Brain microvascular endothelial cell (primary cell): ENCODE measurements around the gene HHIP.
"Not testable (repeated sequence)": the region's sequence is repeated elsewhere in the genome, so short reads cannot be mapped to it uniquely, and the experiment has no call there.

Experiments
- DNase-seq: peaks from one replicate; pipeline ENCODE4 v3.0.0-alpha.2; 2020
- H3K27ac ChIP-seq: fragments of 250-450 bp; sonication (Bioruptor Pico); 2 replicates; pipeline ENCODE4 v1.5.1; 2020; ENCODE audit warnings: mild to moderate bottlenecking, moderate library complexity
- H3K27me3 ChIP-seq: fragments of 250-450 bp; sonication (Bioruptor Pico); replicated peaks from 2 replicates; pipeline ENCODE4 v1.5.1; 2020; ENCODE audit warnings: mild to moderate bottlenecking
- H3K36me3 ChIP-seq: fragments of 250-450 bp; sonication (Bioruptor Pico); replicated peaks from 2 replicates; pipeline ENCODE4 v1.5.1; 2020; ENCODE audit warnings: mild to moderate bottlenecking
- H3K4me3 ChIP-seq: 2 replicates; pipeline ENCODE4 v1.5.1; 2011; ENCODE audit warnings: low read depth, mild to moderate bottlenecking, control low read depth, low read length, moderate library complexity
- in situ Hi-C: cut with HindIII; loops from 2 replicates; pipeline ENCODE4 v1.10.0; 2017; ENCODE audit warnings: low sequenced_read_pairs, low pct_ligation_motif_present
- TF ChIP-seq, protein P1 (sequence below): IDR thresholded peaks from 2 replicates; pipeline ENCODE4 v1.5.1; 2011; ENCODE audit warnings: low read depth, mild to moderate bottlenecking, moderate library complexity, low read length, control low read depth, inconsistent platforms; ENCODE audit errors: missing control alignments

The HHIP gene

DNA sequence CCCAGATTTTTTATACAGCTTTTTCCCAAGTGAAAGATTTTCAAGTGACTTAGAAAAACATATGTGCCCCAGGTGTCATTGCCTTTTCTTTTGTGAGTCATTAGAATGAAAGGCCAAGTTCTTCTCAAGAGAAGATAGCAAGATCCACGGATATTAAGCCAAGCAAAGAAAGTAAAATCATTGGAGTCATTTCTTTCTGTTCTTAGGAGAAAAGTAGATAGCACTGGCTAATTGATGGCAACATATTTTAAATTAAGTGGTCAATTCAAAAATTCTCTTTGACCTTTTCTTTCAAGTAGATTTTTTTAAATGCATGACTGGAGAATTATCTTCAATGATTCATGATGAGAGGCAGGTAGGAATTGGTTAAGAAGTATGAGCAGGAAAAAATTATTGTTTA lies 94.4 kb downstream of the HHIP start:
- Histone ChIP-seq H3K36me3 (peaks cover 33% of the 10 kb centered on the region), H3K27me3 (no peaks in the 10 kb centered on the region), H3K4me3 (no peak overlapping the region), H3K27ac (no peak overlapping the region)
- in situ Hi-C loops: no loop called here
- TF ChIP-seq, protein P1, sequence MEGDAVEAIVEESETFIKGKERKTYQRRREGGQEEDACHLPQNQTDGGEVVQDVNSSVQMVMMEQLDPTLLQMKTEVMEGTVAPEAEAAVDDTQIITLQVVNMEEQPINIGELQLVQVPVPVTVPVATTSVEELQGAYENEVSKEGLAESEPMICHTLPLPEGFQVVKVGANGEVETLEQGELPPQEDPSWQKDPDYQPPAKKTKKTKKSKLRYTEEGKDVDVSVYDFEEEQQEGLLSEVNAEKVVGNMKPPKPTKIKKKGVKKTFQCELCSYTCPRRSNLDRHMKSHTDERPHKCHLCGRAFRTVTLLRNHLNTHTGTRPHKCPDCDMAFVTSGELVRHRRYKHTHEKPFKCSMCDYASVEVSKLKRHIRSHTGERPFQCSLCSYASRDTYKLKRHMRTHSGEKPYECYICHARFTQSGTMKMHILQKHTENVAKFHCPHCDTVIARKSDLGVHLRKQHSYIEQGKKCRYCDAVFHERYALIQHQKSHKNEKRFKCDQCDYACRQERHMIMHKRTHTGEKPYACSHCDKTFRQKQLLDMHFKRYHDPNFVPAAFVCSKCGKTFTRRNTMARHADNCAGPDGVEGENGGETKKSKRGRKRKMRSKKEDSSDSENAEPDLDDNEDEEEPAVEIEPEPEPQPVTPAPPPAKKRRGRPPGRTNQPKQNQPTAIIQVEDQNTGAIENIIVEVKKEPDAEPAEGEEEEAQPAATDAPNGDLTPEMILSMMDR: no peak
- no peak for DNase-seq

DNA sequence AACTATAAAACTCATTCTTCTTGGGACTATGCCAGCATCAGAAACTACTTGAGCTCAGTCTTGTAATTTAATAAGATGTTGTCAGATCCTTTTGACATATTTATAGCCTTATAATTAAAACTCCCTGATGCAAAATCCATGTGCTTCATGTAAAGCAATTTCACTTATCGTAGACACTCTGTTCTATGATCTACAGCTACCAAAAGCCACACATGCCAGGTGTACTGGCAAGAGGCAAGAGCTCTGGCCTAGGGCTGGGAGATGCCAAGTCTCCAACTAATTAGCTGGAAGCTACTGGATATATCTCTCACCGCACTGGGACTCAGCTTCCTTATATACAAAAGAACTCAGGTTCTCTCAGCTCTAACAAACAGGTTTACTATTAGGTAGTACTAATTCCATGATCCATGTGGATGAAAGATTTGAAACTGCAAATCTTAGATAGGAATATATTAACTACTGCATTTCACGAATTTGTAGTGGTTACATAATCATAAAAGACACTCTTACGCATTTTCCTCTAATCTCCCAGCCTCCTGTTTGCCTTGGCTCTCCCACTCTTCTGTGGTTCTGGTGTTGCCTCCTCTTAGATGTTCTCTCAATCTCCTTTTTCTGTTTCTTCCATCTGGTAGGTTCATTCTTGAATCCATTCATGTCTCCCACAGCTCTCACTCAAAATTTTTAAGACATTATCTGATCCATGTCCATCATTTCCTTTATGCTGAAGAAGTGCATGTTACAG lies 103.0 kb downstream of the HHIP start:
- Histone ChIP-seq H3K27me3 (no peaks in the 10 kb centered on the region), H3K4me3 (no peak overlapping the region), H3K27ac (no peak overlapping the region), H3K36me3 (peaks cover 4% of the 10 kb centered on the region)
- in situ Hi-C loops: no loop called here
- no peak for DNase-seq
- TF ChIP-seq, protein P1: no peak

DNA sequence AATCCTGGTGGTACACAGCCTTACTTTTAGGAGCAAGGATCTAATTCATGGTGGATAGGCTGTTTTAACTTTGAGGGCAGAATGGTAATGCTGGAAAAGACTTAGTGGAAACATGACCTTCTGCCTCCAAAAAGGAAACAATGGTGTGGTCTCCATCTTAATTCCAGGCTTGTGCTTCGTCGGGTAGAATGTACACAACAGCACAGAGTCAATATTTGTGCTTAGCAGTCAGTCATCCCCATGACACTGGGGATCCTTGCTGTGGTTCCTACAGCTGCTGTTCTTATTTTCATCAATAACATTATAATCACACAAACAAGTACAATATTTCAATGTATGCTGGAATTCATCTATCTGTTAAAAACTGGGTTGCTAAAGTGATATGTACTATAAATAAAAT lies 104.4 kb downstream of the HHIP start:
- Histone ChIP-seq H3K27me3 (no peaks in the 10 kb centered on the region), H3K27ac (no peak overlapping the region), H3K36me3 (peaks cover 4% of the 10 kb centered on the region), H3K4me3 (no peak overlapping the region)
- in situ Hi-C loops: no loop called here
- DNase-seq: no peak
- TF ChIP-seq, protein P1: no peak

DNA sequence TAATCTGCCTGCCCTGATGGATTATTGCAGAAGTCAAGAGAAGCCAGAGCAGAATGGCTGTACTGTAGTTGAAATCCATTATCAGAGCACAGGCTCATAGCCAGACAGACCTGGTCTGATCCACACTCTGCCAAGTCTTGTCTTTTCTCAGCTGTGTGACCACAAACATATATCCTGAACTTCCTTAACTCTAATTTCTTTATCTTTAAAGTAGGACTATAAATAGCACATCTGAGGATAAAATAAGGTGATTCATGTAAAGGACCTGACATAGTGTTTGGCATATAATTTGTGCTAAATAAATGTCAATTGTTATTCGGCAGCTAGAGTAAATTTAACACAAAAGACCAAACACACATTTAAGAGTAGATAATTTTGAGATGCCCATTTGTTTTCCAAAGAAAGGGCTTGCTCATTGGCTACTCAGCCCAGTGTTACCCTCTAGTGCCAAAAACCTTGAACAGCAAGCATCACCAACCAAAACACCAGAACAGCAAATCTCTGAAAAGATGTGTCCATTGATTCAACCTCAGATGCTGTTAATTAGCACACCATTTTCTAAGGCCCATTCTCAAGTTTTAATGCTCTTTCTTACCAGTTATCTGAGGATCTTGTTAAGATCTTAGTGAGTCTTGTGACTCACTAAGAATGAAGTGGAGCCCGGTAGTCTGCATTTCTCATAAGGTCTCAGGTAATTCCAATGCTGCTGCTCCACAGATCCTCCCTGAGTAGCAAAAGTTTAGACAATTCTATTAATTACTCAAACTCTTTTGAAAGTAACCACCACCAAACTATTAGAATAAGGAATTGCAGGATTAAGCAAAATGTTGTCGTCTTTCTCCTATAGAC lies 108.8 kb downstream of the HHIP start:
- Histone ChIP-seq H3K27me3 (no peaks in the 10 kb centered on the region), H3K36me3 (no peaks in the 10 kb centered on the region), H3K27ac (no peak overlapping the region), H3K4me3 (no peak overlapping the region)
- TF ChIP-seq, protein P1: peak; percentile 72
- peak; percentile 54 for DNase-seq
- in situ Hi-C loops: no loop called here

DNA sequence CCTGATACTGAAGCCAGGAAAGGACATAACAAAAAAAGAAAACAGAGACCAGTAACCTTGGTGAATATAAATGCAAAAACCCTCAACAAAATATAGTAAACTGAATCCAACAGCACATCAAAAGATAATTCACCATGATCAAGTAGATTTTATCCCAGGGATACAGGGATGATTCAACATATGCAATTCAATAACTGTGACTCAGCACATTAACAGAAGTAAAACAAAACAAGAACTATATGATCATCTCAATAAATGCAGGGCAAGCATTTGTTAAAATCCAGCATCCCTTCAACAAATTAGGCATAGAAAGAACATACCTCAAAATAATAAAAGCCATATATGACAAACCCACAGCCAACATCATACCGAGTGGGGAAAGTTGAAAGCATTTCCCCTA lies 112.0 kb downstream of the HHIP start:
- in situ Hi-C loops: no loop called here
- no peaks in the 10 kb centered on the region for H3K36me3 ChIP-seq
- H3K4me3 ChIP-seq: no peak overlapping the region
- no peak overlapping the region for H3K27ac ChIP-seq
- no peak for DNase-seq
- no peaks in the 10 kb centered on the region for H3K27me3 ChIP-seq
- TF ChIP-seq, protein P1: no peak

DNA sequence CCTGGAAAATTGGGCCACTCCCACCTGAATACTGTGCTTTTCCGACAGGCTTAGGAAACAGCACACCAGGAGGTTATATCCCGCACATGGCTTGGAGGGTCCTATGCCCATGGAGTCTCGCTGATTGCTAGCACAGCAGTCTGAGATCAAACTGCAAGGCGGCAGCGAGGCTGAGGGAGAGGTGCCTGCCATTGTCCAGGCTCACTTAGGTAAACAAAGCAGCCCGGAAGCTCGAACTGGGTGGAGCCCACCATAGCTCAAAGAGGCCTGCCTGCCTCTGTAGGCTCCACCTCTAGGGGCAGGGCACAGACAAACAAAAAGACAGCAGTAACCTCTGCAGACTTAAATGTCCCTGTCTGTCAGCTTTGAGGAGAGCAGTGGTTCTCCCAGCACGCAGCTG lies 122.9 kb downstream of the HHIP start:
- in situ Hi-C loops, H3K27ac ChIP-seq, H3K27me3 ChIP-seq, H3K36me3 ChIP-seq, H3K4me3 ChIP-seq, DNase-seq: not testable (repeated sequence)
